Left ventricle myocardium inferior (tissue), 1 donor: ENCODE results near the gene HOXC13. TPM values are rescaled to one million over a fixed set of nuclear protein-coding genes. Genes with fewer than 3 reads are reported as not detected.

Experiments
- DNase-seq: peaks from one replicate; pipeline ENCODE4 v3.0.0-alpha.2; 2020
- H3K27ac ChIP-seq: fragments of 200-600 bp; replicated peaks from 2 replicates; pipeline ENCODE4 v1.8.0; 2021
- H3K27me3 ChIP-seq: fragments of 200-600 bp; 2 replicates; pipeline ENCODE4 v1.8.0; 2021; ENCODE audit warnings: low read depth
- H3K36me3 ChIP-seq: fragments of 200-600 bp; 2 replicates; pipeline ENCODE4 v1.8.0; 2021
- H3K4me1 ChIP-seq: fragments of 200-600 bp; 2 replicates; pipeline ENCODE4 v1.8.0; 2021
- H3K4me3 ChIP-seq: fragments of 200-600 bp; 2 replicates; pipeline ENCODE4 v1.8.0; 2021; ENCODE audit warnings: mild to moderate bottlenecking, moderate library complexity
- H3K9me3 ChIP-seq: fragments of 200-600 bp; replicated peaks from 2 replicates; pipeline ENCODE4 v1.8.0; 2021
- intact Hi-C: fragments of 100-400 bp; cut with micrococcal nuclease; formaldehyde crosslinking; loops from one replicate; pipeline ENCODE4 v1.11.0; 2022
- total RNA-seq: library from RNA; stranded (reverse); fragmentation: NEBNext Ultra II Directional; extraction: Animal tissue kit (Norgen Biotek cat#: 25700); gene quantifications from one replicate; pipeline ENCODE4 v1.2.1, GENCODE V29; 2021
- TF ChIP-seq, protein P1 (sequence below): fragments of 200-600 bp; IDR thresholded peaks from 2 replicates; pipeline ENCODE4 v1.8.0; 2021; ENCODE audit warnings: antibody characterized with exemption, mild to moderate bottlenecking, borderline replicate concordance
- donor health status: DM: no; HTN: yes; CAD: no; lungs with severe emphysema.

The HOXC13 gene
- total RNA-seq, 1 donor from 2014 or later: not detected

DNA sequence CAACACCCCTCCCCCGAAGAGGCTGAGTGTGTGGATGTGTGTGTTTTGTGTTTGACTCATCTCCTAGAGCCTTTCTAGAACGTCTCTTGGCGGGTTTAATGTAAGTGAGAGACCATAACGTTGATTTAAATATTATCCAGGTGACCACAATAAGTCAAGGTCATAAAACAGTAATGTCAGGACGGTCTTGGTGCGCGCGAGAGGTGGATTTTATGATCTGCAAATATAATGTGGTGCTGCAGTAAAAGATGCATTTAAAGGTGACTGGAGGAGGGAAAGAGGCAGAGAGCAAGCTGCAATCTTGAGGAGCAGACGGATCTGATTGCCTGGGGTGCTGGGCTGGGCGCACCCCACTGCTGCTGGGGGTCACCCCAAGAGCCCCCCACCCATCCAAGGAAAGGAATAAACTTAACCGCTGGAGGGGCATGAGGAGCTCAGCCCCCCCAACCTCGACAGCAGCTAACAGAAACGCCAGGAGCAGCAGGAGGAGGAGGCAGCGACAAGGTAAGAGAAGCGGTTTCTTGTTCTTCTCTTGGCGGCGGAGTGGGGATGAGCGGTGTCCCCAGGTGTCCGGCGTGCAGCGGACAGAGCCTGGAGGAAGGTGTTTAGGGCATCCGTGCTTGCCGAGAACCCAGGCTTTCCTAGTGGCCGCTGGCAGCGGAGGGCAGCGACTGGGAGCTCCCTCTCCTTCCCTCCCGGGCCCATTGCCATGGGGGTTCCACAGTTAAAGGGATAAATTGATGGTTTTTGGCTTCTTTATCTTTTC is 51.9 kb downstream of the HOXC13 start:
- no peak for DNase-seq
- no peak overlapping the region for H3K27ac ChIP-seq
- H3K4me3 ChIP-seq: no peak overlapping the region

DNA sequence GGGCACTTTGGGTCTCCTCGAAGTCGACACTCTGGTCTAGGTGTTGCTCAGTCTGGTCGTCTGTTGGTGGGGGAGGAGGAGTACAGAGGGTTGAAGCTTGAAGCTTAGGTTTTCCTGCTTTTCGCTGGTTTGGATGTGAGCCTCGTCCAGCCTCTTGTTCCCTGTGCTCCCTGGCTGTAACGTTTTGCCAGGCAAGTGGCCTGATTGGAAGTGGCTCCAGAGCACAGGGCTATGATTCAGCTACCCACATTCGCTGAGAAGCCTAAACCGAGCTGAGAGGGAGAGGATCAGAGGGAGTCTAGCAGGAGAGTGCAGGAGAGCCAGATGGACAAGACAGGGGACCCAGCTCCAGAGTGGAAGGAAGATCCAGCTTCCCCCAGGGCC is 52.4 kb downstream of the HOXC13 start:
- no peak overlapping the region for H3K27ac ChIP-seq
- TF ChIP-seq, protein P1, sequence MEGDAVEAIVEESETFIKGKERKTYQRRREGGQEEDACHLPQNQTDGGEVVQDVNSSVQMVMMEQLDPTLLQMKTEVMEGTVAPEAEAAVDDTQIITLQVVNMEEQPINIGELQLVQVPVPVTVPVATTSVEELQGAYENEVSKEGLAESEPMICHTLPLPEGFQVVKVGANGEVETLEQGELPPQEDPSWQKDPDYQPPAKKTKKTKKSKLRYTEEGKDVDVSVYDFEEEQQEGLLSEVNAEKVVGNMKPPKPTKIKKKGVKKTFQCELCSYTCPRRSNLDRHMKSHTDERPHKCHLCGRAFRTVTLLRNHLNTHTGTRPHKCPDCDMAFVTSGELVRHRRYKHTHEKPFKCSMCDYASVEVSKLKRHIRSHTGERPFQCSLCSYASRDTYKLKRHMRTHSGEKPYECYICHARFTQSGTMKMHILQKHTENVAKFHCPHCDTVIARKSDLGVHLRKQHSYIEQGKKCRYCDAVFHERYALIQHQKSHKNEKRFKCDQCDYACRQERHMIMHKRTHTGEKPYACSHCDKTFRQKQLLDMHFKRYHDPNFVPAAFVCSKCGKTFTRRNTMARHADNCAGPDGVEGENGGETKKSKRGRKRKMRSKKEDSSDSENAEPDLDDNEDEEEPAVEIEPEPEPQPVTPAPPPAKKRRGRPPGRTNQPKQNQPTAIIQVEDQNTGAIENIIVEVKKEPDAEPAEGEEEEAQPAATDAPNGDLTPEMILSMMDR: no peak
- DNase-seq: no peak
- intact Hi-C loops: no loop called here
- no peaks in the 10 kb centered on the region for H3K36me3 ChIP-seq
- H3K4me1 ChIP-seq: peaks cover 32% of the 10 kb centered on the region
- H3K4me3 ChIP-seq: no peak overlapping the region
- peaks cover 100% of the 10 kb centered on the region for H3K27me3 ChIP-seq
- no peaks in the 10 kb centered on the region for H3K9me3 ChIP-seq

More for the DNA sequence above, 51.9 kb downstream of the HOXC13 start:
- peaks cover 100% of the 10 kb centered on the region for H3K27me3 ChIP-seq
- H3K4me1 ChIP-seq: peaks cover 32% of the 10 kb centered on the region
- no peaks in the 10 kb centered on the region for H3K9me3 ChIP-seq
- TF ChIP-seq, protein P1: no peak
- intact Hi-C loops: no loop called here
- no peaks in the 10 kb centered on the region for H3K36me3 ChIP-seq

DNA sequence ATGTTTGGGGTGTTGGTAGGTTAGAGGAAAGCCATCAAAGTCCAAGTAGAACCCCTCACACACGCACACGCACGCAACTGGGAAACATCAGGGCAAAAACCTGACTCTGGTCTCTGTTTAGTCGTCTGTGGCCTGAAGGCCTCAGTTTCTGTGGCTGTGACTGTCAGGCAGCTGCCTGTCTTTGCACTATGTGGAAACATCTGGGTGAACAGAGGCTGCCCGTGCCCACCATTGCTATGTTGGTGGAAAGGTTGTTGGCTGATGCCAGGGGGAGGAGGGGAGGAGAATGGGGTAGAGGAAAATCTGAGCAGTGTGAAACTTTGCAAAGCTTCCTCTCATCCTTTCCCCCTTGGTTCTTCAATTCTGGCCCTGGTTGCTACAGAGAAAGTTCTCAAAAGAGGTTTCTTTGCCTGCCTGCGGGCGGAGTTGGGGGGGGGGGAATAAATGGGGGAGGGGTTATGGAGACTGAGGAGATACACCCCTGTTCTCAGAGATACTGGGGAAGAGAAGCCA is 53.8 kb downstream of the HOXC13 start:
- no peak overlapping the region for H3K4me3 ChIP-seq
- no peak for DNase-seq
- H3K9me3 ChIP-seq: no peaks in the 10 kb centered on the region
- H3K4me1 ChIP-seq: peaks cover 31% of the 10 kb centered on the region
- H3K36me3 ChIP-seq: no peaks in the 10 kb centered on the region
- TF ChIP-seq, protein P1: no peak
- intact Hi-C loops: no loop called here
- H3K27me3 ChIP-seq: peaks cover 100% of the 10 kb centered on the region
- H3K27ac ChIP-seq: no peak overlapping the region

GRCh38 chr12:53993162-53994008 is 54.8 kb downstream of the HOXC13 start:
- H3K9me3 ChIP-seq: no peaks in the 10 kb centered on the region
- H3K4me1 ChIP-seq: peaks cover 31% of the 10 kb centered on the region
- intact Hi-C loops: no loop called here
- no peak for DNase-seq
- no peaks in the 10 kb centered on the region for H3K36me3 ChIP-seq
- peaks cover 100% of the 10 kb centered on the region for H3K27me3 ChIP-seq
- no peak overlapping the region for H3K4me3 ChIP-seq
- H3K27ac ChIP-seq: no peak overlapping the region
- TF ChIP-seq, protein P1: no peak

GRCh38 chr12:53994009-53994263 is 55.3 kb downstream of the HOXC13 start:
- no peak for DNase-seq
- H3K27ac ChIP-seq: no peak overlapping the region
- H3K36me3 ChIP-seq: no peaks in the 10 kb centered on the region
- peak overlapping the region; percentile 66 for H3K4me3 ChIP-seq
- intact Hi-C loops: no loop called here
- no peaks in the 10 kb centered on the region for H3K9me3 ChIP-seq
- peaks cover 100% of the 10 kb centered on the region for H3K27me3 ChIP-seq
- H3K4me1 ChIP-seq: peaks cover 30% of the 10 kb centered on the region
- TF ChIP-seq, protein P1: no peak
